Measurements from ENCODE around the gene DNAAF9.

DNA sequence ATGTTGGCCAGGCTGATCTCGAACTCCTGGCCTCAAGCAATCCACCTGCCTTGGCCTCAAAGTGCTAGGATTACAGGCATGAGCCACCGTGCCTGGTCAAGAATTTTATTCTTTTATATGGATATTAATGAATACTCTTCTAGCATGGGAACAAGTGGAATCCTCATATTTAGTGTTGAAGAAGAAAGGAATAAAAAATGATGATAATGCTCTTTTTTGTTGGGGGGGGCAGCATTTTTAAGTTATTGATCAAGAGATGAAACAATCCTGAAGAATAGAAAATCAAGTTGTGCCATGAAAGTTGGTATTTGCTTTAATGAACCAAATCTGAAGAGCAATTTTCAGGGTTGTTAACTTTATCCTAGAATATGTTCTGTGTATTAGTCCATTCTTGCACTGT is 6.7 kb upstream of the DNAAF9 start:
- TF ChIP-seq, protein P1, sequence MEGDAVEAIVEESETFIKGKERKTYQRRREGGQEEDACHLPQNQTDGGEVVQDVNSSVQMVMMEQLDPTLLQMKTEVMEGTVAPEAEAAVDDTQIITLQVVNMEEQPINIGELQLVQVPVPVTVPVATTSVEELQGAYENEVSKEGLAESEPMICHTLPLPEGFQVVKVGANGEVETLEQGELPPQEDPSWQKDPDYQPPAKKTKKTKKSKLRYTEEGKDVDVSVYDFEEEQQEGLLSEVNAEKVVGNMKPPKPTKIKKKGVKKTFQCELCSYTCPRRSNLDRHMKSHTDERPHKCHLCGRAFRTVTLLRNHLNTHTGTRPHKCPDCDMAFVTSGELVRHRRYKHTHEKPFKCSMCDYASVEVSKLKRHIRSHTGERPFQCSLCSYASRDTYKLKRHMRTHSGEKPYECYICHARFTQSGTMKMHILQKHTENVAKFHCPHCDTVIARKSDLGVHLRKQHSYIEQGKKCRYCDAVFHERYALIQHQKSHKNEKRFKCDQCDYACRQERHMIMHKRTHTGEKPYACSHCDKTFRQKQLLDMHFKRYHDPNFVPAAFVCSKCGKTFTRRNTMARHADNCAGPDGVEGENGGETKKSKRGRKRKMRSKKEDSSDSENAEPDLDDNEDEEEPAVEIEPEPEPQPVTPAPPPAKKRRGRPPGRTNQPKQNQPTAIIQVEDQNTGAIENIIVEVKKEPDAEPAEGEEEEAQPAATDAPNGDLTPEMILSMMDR (conservative IDR thresholded peaks at IDR 0.05 in 1 of 2, IDR thresholded peaks at IDR 0.05 in 1 of 2; ENCODE audit: extremely low read depth in 1 of 2, insufficient read depth in 1 of 2, low read depth in 1 of 2, low read length in 2 of 2), result no peak
- no peak for TF ChIP-seq EZH2 (IDR thresholded peaks at IDR 0.05; ENCODE audit: borderline replicate concordance, low read length)

All from mammary epithelial cell (primary cell).